HepG2 (cell line): Measurements from ENCODE around the gene HEPACAM. TPM values are rescaled to one million over a fixed set of nuclear protein-coding genes. Genes with fewer than 3 reads are reported as not detected.
"Not testable (repeated sequence)": the region's sequence is repeated elsewhere in the genome, so short reads cannot be mapped to it uniquely, and the experiment has no call there.

Source experiments
- ATAC-seq: fragments of 200-7000 bp; cut with Tn5 transposase; 3 replicates; pipeline ENCODE4 v1.9.1; 2020; ENCODE audit warnings: mild to moderate bottlenecking, moderate library complexity
- BruUV-seq: library from RNA; stranded (reverse); fragments of 400-500 nt; replicated peaks from 2 replicates; lab custom pipeline; 2021; lab: Mats Ljungman, UMichigan
- CTCF ChIA-PET: fragments of 300-600 bp; formaldehyde crosslinking; extraction: SDS; loops from one replicate; lab custom pipeline; 2021; ENCODE audit warnings: low total read pairs, inconsistent platforms, low intra/inter-chr PET ratio; lab: Yijun Ruan, JAX
- POLR2A ChIA-PET: fragments of 350-600 bp; sonication (Branson Sonifier 250); formaldehyde crosslinking; loops from one replicate; lab custom pipeline; 2020; ENCODE audit warnings: antibody characterized with exemption, inconsistent platforms; lab: Yijun Ruan, JAX
- DNase-seq: peaks from one replicate; pipeline ENCODE4 v3.0.0-alpha.2; 2015; ENCODE audit warnings: low spot score
- FAIRE-seq: peaks from 3 replicates; lab custom pipeline; 2011; peaks lifted over from hg19 to GRCh38; lab: Jason Lieb, UNC
- H2AFZ ChIP-seq: one replicate; pipeline ENCODE4 v1.6.1; 2011; ENCODE audit warnings: low read length, inconsistent platforms
- H3K27ac ChIP-seq: fragments of 300-600 bp; 3 replicates; pipeline ENCODE4 v1.8.0; 2011; ENCODE audit warnings: mixed run types, mild to moderate bottlenecking, mixed read lengths, low read length, inconsistent platforms; ENCODE audit not compliant: insufficient read depth; ENCODE audit errors: extremely low read length
- H3K27me3 ChIP-seq, 2 experiments: fragments of 200-600 bp in 1 of 2; 2 replicates in 1 of 2; 3 replicates in 1 of 2; pipeline versions ENCODE4 v1.6.0 to v1.8.0; 2011; ENCODE audit warnings: low read length in 2 of 2, mild to moderate bottlenecking in 2 of 2, moderate library complexity in 2 of 2, inconsistent platforms in 1 of 2; ENCODE audit not compliant: insufficient read depth in 2 of 2, control insufficient read depth in 1 of 2
- H3K36me3 ChIP-seq, 2 experiments: fragments of 200-600 bp in 1 of 2; replicated peaks in 1 of 2; 2 replicates in 1 of 2; 3 replicates in 1 of 2; pipeline versions ENCODE4 v1.5.1 to v1.8.0; 2011; ENCODE audit warnings: low read length in 2 of 2, inconsistent platforms in 1 of 2; ENCODE audit not compliant: insufficient read depth in 2 of 2, control insufficient read depth in 1 of 2
- H3K4me1 ChIP-seq: 2 replicates; pipeline ENCODE4 v1.5.1; 2012; ENCODE audit warnings: low read length, inconsistent platforms; ENCODE audit not compliant: insufficient read depth
- H3K4me2 ChIP-seq: 2 replicates; pipeline ENCODE4 v1.6.0; 2011; ENCODE audit warnings: low read depth, low read length, inconsistent platforms
- H3K4me3 ChIP-seq, 3 experiments: fragments of 200-600 bp in 1 of 3; sonication (generic), shearing (Covaris generic) in 1 of 3; replicated peaks in 1 of 3; 2 replicates each; pipeline ENCODE4 v1.5.1; 2011 to 2016; ENCODE audit warnings: low read length in 3 of 3, inconsistent platforms in 2 of 3, low read depth in 2 of 3, mild to moderate bottlenecking in 2 of 3, control low read depth in 1 of 3, mixed read lengths in 1 of 3; ENCODE audit not compliant: insufficient read depth in 1 of 3
- H3K79me2 ChIP-seq: one replicate; pipeline ENCODE4 v1.6.1; 2011; ENCODE audit warnings: low read length, inconsistent platforms; ENCODE audit not compliant: insufficient read depth
- H3K9ac ChIP-seq: 2 replicates; pipeline ENCODE4 v1.6.0; 2011; ENCODE audit warnings: mild to moderate bottlenecking, low read depth, low read length, inconsistent platforms; ENCODE audit not compliant: insufficient read depth
- H3K9me3 ChIP-seq: 2 replicates; pipeline ENCODE4 v1.5.1; 2012; ENCODE audit warnings: mild to moderate bottlenecking, low read length
- H4K20me1 ChIP-seq: 2 replicates; pipeline ENCODE4 v1.6.0; 2011; ENCODE audit warnings: inconsistent platforms, mild to moderate bottlenecking, low read length, moderate library complexity; ENCODE audit not compliant: insufficient read depth
- CTCF ChIP-seq: sonication (generic); formaldehyde crosslinking; IDR thresholded peaks from 2 replicates; pipeline ENCODE4 v1.5.0; 2020; ENCODE audit warnings: mild to moderate bottlenecking, missing genetic modification reagents, moderate library complexity
- DRAP1 ChIP-seq: IDR thresholded peaks from 2 replicates; pipeline ENCODE4 v1.6.1; 2016; ENCODE audit warnings: missing genetic modification reagents, missing compliant biosample characterization
- STAG1 ChIP-seq: sonication (generic); formaldehyde crosslinking; IDR thresholded peaks from 2 replicates; pipeline ENCODE4 v1.4.0; 2020; ENCODE audit warnings: missing genetic modification reagents
- ZNF253 ChIP-seq: sonication (generic); formaldehyde crosslinking; IDR thresholded peaks from 2 replicates; pipeline ENCODE4 v1.8.0; 2022; ENCODE audit warnings: mild to moderate bottlenecking, missing genetic modification reagents, borderline replicate concordance
- WGBS: methylation state at CpG from one replicate; pipeline ENCODE4 v1.1.6; 2017; ENCODE audit warnings: low lambda C conversion rate; 5-methylcytosine and 5-hydroxymethylcytosine counted together
- in situ Hi-C: cut with HindIII; loops from 2 replicates; pipeline ENCODE4 v1.10.0; 2017; ENCODE audit warnings: low pct_unique_long_range_greater_than_20kb; ENCODE audit not compliant: extremely low pct_ligation_motif_present
- intact Hi-C: fragments of 100-400 bp; cut with micrococcal nuclease; formaldehyde crosslinking; loops from one replicate; pipeline ENCODE4 v1.10.0; 2022; ENCODE audit not compliant: unreplicated experiment
- polyA plus RNA-seq, 8 experiments: library from polyadenylated mRNA; depleted of rRNA in 3 of 8; stranded (reverse) in 7 of 8; unstranded in 1 of 8; fragments of >200 nt; fragmentation: Illumina TruSeq in 4 of 8; extraction: Trizol in 4 of 8; gene quantifications; 2 replicates each; pipeline versions ENCODE4 v1.2.1 to v1.2.3, GENCODE V29; 2011 to 2016; ENCODE audit warnings: low read depth in 4 of 8, missing spikeins in 1 of 8, mixed read lengths in 1 of 8; ENCODE audit not compliant: insufficient read depth in 1 of 8
- total RNA-seq, 5 experiments: library from RNA; depleted of rRNA; stranded (reverse); fragments of >200 nt; fragmentation: Illumina TruSeq; extraction: Trizol; gene quantifications; 2 replicates each; pipeline ENCODE4 v1.2.3, GENCODE V29; 2016; ENCODE audit warnings: low read depth in 1 of 5

HEPACAM gene
- total and polyA plus RNA-seq, 2 of the 13 experiments (the other 11 are each of a cell fraction or from before 2014, with no cell fraction given) = 66.9 to 121 TPM

DNA sequence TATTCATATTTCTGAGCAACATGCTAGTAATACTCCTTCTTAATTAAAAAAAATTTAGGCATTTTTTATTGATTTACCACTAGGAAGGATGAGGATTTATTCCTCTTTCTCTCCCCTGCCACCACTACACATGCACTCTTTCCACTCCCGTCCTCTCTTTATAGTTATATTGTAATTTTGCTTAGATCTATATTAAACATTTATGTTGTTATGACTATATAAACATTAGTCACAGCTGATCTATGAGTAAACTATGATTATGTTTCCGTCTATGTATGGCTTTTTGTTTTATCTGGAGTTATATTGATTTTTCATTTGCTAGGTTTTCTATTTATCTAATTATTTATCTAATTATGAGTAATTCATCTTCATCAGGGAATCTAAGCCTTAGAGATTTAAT is 36.0 kb upstream of the HEPACAM start:
- Histone ChIP-seq H3K9me3 (no peaks in the 10 kb centered on the region), H2AFZ (no peak overlapping the region), H3K4me2 (no peak overlapping the region), H3K79me2 (no peaks in the 10 kb centered on the region), H3K4me1 (no peaks in the 10 kb centered on the region), H3K9ac (no peak overlapping the region), H3K4me3 (no peak overlapping the region), H3K27me3 (no peaks in the 10 kb centered on the region), H3K36me3 (no peaks in the 10 kb centered on the region), H4K20me1 (no peaks in the 10 kb centered on the region), H3K27ac (no peak overlapping the region)
- no peak for TF ChIP-seq ZNF253 (CRISPR knock-in tag)
- no peak for FAIRE-seq
- in situ Hi-C loops = loop anchor here (10.0 kb wide), 1 partner anchor 173 kb away; no protein-coding TSS in a partner anchor
- ChIA-PET POLR2A (interaction anchor here (1.3 kb wide), 1 partner anchor 143 kb away, joined by 3 read pairs; no protein-coding TSS in a partner anchor), CTCF (no interaction called here)
- no peak for ATAC-seq
- intact Hi-C loops = loop anchor here (2.0 kb wide), 1 partner anchor 169 kb away; no protein-coding TSS in a partner anchor
- WGBS = 97% methylated on average over 2 of the region's 2 CpGs
- BruUV-seq = no TSS peak
- DNase-seq = no peak

DNA sequence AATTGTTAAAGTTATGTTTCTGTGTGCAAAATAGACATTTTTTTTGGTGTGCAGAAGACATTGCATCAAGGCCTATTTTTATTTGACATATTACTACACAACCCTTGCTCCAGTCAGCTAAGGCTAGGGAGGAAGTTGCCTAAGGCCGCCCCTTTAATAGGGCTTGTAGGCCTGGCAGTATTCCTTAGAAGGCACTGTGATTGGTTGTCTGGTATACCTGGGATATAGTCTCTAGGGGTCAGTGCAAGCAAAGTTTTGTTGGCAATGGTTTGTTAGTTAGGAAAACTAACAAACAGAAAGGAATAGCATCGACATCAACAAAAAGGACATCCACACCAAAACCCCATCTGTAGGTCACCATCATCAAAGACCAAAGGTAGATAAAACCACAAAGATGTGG is 35.1 kb upstream of the HEPACAM start:
- peak; percentile 27 for DNase-seq
- Histone ChIP-seq H2AFZ (no peak overlapping the region), H3K4me2 (no peak overlapping the region), H3K9me3 (no peaks in the 10 kb centered on the region), H3K27me3 (no peaks in the 10 kb centered on the region), H3K79me2 (no peaks in the 10 kb centered on the region), H3K4me3 (no peak overlapping the region), H3K4me1 (no peaks in the 10 kb centered on the region), H3K9ac (no peak overlapping the region), H4K20me1 (no peaks in the 10 kb centered on the region), H3K36me3 (no peaks in the 10 kb centered on the region), H3K27ac (no peak overlapping the region)
- WGBS = 67% methylated on average over 2 of the region's 2 CpGs
- intact Hi-C loops = loop anchor here (2.0 kb wide), 1 partner anchor 170 kb away; no protein-coding TSS in a partner anchor
- no peak for FAIRE-seq
- ATAC-seq = peak; percentile 86
- TF ChIP-seq CTCF (CRISPR knock-in tag) (peak; percentile 55), DRAP1 (no peak), STAG1 (CRISPR knock-in tag) (peak; percentile 57)
- BruUV-seq = no TSS peak
- ChIA-PET CTCF (interaction anchor here (1.1 kb wide), 1 partner anchor 170 kb away, joined by 3 read pairs; no protein-coding TSS in a partner anchor), POLR2A (interaction anchor here (1.3 kb wide), 1 partner anchor 144 kb away, joined by 3 read pairs; no protein-coding TSS in a partner anchor)
- in situ Hi-C loops = loop anchor here (10.0 kb wide), 1 partner anchor 174 kb away; no protein-coding TSS in a partner anchor

- FAIRE-seq, in situ Hi-C loops: not testable (repeated sequence)
Measured at GRCh38 chr11:124968197-124968596, 32.4 kb upstream of the HEPACAM start.

More at GRCh38 chr11:124968197-124968596, 32.4 kb upstream of the HEPACAM start:
- H3K4me1 ChIP-seq, H3K4me3 ChIP-seq, H3K79me2 ChIP-seq, BruUV-seq, H3K27ac ChIP-seq, H3K9me3 ChIP-seq, H3K4me2 ChIP-seq, CTCF ChIA-PET, H3K27me3 ChIP-seq, POLR2A ChIA-PET, ATAC-seq, H2AFZ ChIP-seq, H3K36me3 ChIP-seq, DNase-seq, H4K20me1 ChIP-seq, H3K9ac ChIP-seq, intact Hi-C loops: not testable (repeated sequence)
- WGBS = 95% methylated on average over 8 of the region's 13 CpGs
